PC-3 (cell line): ENCODE results near the gene OR2AG2.

Experiments used
- EZH2 ChIP-seq: fragments of 300-600 bp; sonication (generic); IDR thresholded peaks from one replicate; pipeline ENCODE4 v1.6.1; 2017; ENCODE audit warnings: antibody characterized with exemption, mild to moderate bottlenecking, low read length; ENCODE audit not compliant: unreplicated experiment
- EZH2phosphoT487 ChIP-seq: fragments of 300-600 bp; sonication (generic); IDR thresholded peaks from 2 replicates; pipeline ENCODE4 v1.6.1; 2018; ENCODE audit warnings: mild to moderate bottlenecking, antibody characterized with exemption, low read length, borderline replicate concordance
- TF ChIP-seq, protein P1 (sequence below): fragments of 300-600 bp; sonication (generic); conservative IDR thresholded peaks from 2 replicates; pipeline ENCODE4 v1.5.1; 2017; ENCODE audit warnings: antibody characterized with exemption, low read depth, mild to moderate bottlenecking, low read length

DNA sequence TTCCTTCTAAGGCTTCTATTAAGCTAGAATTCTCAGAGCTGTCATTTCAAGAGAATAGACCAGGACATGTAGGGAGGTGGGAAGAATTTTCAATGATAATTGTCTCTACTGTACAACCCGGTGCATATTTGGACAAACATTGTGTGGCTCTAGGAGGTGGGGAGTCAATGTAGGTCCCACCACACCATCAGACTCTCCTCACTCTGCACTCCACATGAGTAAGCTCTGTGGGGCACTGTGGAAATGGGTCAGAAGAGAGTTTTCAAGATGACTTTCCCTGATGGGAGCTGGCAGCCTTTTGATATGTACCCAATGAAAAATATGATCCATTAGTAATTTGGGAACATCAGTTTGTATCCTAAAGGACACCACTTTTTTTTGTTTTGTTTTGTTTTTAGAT, 33.2 kb downstream of the OR2AG2 start:
- TF ChIP-seq EZH2 (no peak), EZH2phosphoT487 (no peak)
- TF ChIP-seq, protein P1, sequence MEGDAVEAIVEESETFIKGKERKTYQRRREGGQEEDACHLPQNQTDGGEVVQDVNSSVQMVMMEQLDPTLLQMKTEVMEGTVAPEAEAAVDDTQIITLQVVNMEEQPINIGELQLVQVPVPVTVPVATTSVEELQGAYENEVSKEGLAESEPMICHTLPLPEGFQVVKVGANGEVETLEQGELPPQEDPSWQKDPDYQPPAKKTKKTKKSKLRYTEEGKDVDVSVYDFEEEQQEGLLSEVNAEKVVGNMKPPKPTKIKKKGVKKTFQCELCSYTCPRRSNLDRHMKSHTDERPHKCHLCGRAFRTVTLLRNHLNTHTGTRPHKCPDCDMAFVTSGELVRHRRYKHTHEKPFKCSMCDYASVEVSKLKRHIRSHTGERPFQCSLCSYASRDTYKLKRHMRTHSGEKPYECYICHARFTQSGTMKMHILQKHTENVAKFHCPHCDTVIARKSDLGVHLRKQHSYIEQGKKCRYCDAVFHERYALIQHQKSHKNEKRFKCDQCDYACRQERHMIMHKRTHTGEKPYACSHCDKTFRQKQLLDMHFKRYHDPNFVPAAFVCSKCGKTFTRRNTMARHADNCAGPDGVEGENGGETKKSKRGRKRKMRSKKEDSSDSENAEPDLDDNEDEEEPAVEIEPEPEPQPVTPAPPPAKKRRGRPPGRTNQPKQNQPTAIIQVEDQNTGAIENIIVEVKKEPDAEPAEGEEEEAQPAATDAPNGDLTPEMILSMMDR: no peak
